Natural killer cell (primary cell): ENCODE results near the gene SENP6. TPM values are rescaled to one million over a fixed set of nuclear protein-coding genes. Genes with fewer than 3 reads are reported as not detected.
A peak's percentile ranks its signal among the peaks of the same experiment; 100 is the strongest.
"Not testable (repeated sequence)": the region's sequence is repeated elsewhere in the genome, so short reads cannot be mapped to it uniquely, and the experiment has no call there.

Source experiments
- ATAC-seq, 3 donors: fragments of 150-1000 bp in 2 of 3; fragments of 200-7000 bp in 1 of 3; cut with Tn5 transposase; 1 replicate in 1 of 3; 2 replicates in 2 of 3; pipeline ENCODE4 v1.10.0; 2021; ENCODE audit warnings: mild to moderate bottlenecking in 2 of 3, moderate library complexity in 2 of 3
- DNase-seq, 2 donors: peaks; one replicate each; pipeline versions ENCODE4 v3.0.0 to v3.0.0-alpha.2; 2013 to 2021; ENCODE audit warnings: mixed read lengths in 1 of 2
- H3K27ac ChIP-seq: one replicate; pipeline ENCODE4 v1.5.1; 2013; ENCODE audit warnings: mild to moderate bottlenecking, low read length
- H3K27me3 ChIP-seq: one replicate; pipeline ENCODE4 v1.6.1; 2013; ENCODE audit warnings: low read length; ENCODE audit not compliant: control insufficient read depth, insufficient read depth
- H3K36me3 ChIP-seq: one replicate; pipeline ENCODE4 v1.6.1; 2013; ENCODE audit warnings: low read length; ENCODE audit not compliant: control insufficient read depth, insufficient read depth
- H3K4me1 ChIP-seq: one replicate; pipeline ENCODE4 v1.6.1; 2013; ENCODE audit warnings: low read length; ENCODE audit not compliant: control insufficient read depth, insufficient read depth
- H3K4me3 ChIP-seq: one replicate; pipeline ENCODE4 v1.5.1; 2013; ENCODE audit warnings: low read length
- H3K9me3 ChIP-seq: one replicate; pipeline ENCODE4 v1.6.1; 2013; ENCODE audit warnings: low read length; ENCODE audit not compliant: control insufficient read depth, insufficient read depth
- H3K27ac Mint-ChIP-seq, 2 donors: one replicate each; pipeline ENCODE4 v1.8.0; 2022; ENCODE audit warnings: mild to moderate bottlenecking in 2 of 2, mixed read lengths in 2 of 2, moderate library complexity in 1 of 2
- H3K27me3 Mint-ChIP-seq, 2 donors: one replicate each; pipeline ENCODE4 v1.8.0; 2022; ENCODE audit warnings: low read depth in 2 of 2, mixed read lengths in 2 of 2
- H3K36me3 Mint-ChIP-seq: one replicate; pipeline ENCODE4 v1.8.0; 2022; ENCODE audit warnings: mixed read lengths
- H3K4me1 Mint-ChIP-seq, 2 donors: one replicate each; pipeline ENCODE4 v1.8.0; 2022; ENCODE audit warnings: mixed read lengths in 2 of 2
- H3K4me3 Mint-ChIP-seq: one replicate; pipeline ENCODE4 v1.8.0; 2022; ENCODE audit warnings: mild to moderate bottlenecking, moderate library complexity, mixed read lengths
- H3K9me3 Mint-ChIP-seq, 2 donors: one replicate each; pipeline ENCODE4 v1.8.0; 2022; ENCODE audit warnings: mixed read lengths in 2 of 2
- WGBS: methylation state at CpG from one replicate; pipeline ENCODE4 v1.1.7; 2013; ENCODE audit warnings: missing lambda C conversion rate; ENCODE audit not compliant: insufficient coverage; 5-methylcytosine and 5-hydroxymethylcytosine counted together
- intact Hi-C: fragments of 100-400 bp; cut with micrococcal nuclease; formaldehyde crosslinking; loops from one replicate; pipeline ENCODE4 v1.14.2; 2022
- total RNA-seq, 4 donors: library from RNA; stranded (reverse); fragments of 120-200 nt in 1 of 4; gene quantifications; one replicate each; pipeline versions ENCODE4 v1.2.3 to v1.2.4, GENCODE V29; 2013 to 2022
- TF ChIP-seq, protein P1 (sequence below): fragments of 200-600 bp; IDR thresholded peaks from one replicate; pipeline ENCODE4 v1.8.0; 2022; ENCODE audit warnings: antibody characterized with exemption

SENP6 gene
- total RNA-seq, 3 donors from 2014 or later (not counting 1 experiment from before 2014, with no cell fraction given): 102 to 117 (median 108) TPM

DNA sequence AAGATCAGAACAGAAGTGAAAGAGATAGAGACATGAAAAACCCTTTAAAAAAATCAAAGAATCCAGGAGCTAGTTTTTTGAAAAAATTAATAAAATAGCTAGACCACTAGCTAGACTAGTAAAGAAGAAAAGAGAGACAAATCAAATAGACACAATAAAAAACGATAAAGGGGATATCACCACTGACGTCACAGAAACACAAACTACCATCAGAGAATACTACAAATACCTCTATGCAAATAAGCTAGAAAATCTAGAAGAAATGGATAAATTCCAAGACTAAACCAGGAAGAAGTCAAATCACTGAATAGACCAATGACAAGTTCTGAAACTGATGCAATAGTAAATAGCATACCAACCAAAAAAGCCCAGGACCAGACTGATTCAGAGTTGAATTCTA is 29.6 kb upstream of the SENP6 start:
- ATAC-seq (no peak), DNase-seq (no peak)
- TF ChIP-seq, protein P1, sequence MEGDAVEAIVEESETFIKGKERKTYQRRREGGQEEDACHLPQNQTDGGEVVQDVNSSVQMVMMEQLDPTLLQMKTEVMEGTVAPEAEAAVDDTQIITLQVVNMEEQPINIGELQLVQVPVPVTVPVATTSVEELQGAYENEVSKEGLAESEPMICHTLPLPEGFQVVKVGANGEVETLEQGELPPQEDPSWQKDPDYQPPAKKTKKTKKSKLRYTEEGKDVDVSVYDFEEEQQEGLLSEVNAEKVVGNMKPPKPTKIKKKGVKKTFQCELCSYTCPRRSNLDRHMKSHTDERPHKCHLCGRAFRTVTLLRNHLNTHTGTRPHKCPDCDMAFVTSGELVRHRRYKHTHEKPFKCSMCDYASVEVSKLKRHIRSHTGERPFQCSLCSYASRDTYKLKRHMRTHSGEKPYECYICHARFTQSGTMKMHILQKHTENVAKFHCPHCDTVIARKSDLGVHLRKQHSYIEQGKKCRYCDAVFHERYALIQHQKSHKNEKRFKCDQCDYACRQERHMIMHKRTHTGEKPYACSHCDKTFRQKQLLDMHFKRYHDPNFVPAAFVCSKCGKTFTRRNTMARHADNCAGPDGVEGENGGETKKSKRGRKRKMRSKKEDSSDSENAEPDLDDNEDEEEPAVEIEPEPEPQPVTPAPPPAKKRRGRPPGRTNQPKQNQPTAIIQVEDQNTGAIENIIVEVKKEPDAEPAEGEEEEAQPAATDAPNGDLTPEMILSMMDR: no peak
- Mint-ChIP-seq H3K4me3 (no peak overlapping the region), H3K4me1 (no peaks in the 10 kb centered on the region), H3K36me3 (no peaks in the 10 kb centered on the region), H3K9me3 (peaks cover 0 to 2% of the 10 kb centered on the region in 2 donors), H3K27me3 (peaks cover 21 to 26% of the 10 kb centered on the region in 2 donors), H3K27ac (no peak overlapping the region)
- Histone ChIP-seq H3K27ac (no peak overlapping the region), H3K27me3 (no peaks in the 10 kb centered on the region), H3K9me3 (peaks cover 4% of the 10 kb centered on the region), H3K36me3 (no peaks in the 10 kb centered on the region), H3K4me3 (no peak overlapping the region), H3K4me1 (no peaks in the 10 kb centered on the region)
- intact Hi-C loops: no loop called here
- no CpG with 5 or more reads among the region's 2 CpGs for WGBS

DNA sequence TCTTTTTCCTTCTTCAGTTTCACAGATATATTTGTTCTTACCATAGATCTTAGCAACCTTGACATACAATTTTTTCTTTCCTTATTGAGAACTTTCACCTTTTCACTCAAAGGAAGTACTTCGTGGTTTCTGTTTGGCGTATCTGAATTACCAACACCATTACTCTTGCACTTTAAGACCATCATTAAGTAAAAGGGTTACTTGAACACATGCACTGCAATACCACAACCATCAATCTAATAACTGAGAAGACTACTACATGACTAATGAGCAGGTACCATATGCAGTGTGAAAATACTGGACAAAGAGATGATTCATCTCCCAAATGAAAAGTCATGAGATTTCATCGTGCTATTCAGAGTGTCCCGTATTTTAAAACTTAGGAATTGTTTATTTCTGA is 21.7 kb upstream of the SENP6 start:
- Histone ChIP-seq H3K36me3 (no peaks in the 10 kb centered on the region), H3K4me3 (no peak overlapping the region), H3K27ac (no peak overlapping the region), H3K27me3 (no peaks in the 10 kb centered on the region), H3K4me1 (no peaks in the 10 kb centered on the region), H3K9me3 (no peaks in the 10 kb centered on the region)
- H3K27me3 Mint-ChIP-seq: peaks cover 4 to 27% of the 10 kb centered on the region in 2 donors
- no peaks in the 10 kb centered on the region for H3K9me3 Mint-ChIP-seq
- 31% methylated on average over 4 of the region's 4 CpGs for WGBS
- ATAC-seq (no peak), DNase-seq (peak in 1 of 2 donors; percentile 12)
- H3K36me3 Mint-ChIP-seq: no peaks in the 10 kb centered on the region
- peaks cover 7 to 8% of the 10 kb centered on the region in 2 donors for H3K4me1 Mint-ChIP-seq
- TF ChIP-seq, protein P1: no peak
- no peak overlapping the region for H3K27ac Mint-ChIP-seq
- no peak overlapping the region for H3K4me3 Mint-ChIP-seq
- intact Hi-C loops: no loop called here

DNA sequence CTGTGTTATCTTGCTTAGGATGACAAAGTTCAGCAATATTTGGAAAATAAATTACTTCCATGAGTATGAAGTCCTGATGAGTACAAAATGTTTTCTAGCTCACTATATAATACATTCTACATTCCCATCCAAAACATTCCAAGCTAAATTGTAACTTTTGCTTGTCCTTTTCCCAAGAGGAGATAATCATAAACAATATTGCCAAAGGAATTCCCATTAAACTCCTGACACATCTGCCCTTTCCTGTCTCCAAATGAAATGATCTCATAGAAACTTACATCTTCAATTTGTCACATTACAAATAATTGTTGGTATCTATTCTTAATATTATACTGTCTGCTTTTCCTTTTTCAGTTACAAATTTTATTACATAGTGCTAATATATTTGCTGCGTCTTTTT is 20.4 kb upstream of the SENP6 start:
- Histone ChIP-seq H3K4me1 (no peaks in the 10 kb centered on the region), H3K27me3 (no peaks in the 10 kb centered on the region), H3K9me3 (no peaks in the 10 kb centered on the region), H3K4me3 (no peak overlapping the region), H3K27ac (no peak overlapping the region), H3K36me3 (no peaks in the 10 kb centered on the region)
- no peaks in the 10 kb centered on the region for H3K36me3 Mint-ChIP-seq
- TF ChIP-seq, protein P1: no peak
- no peak overlapping the region for H3K27ac Mint-ChIP-seq
- peaks cover 7 to 8% of the 10 kb centered on the region in 2 donors for H3K4me1 Mint-ChIP-seq
- ATAC-seq: no peak
- no peak overlapping the region for H3K4me3 Mint-ChIP-seq
- WGBS: no CpG with 5 or more reads among the region's 1 CpG
- H3K9me3 Mint-ChIP-seq: no peaks in the 10 kb centered on the region
- intact Hi-C loops: no loop called here
- DNase-seq: no peak
- peaks cover 5 to 25% of the 10 kb centered on the region in 2 donors for H3K27me3 Mint-ChIP-seq

DNA sequence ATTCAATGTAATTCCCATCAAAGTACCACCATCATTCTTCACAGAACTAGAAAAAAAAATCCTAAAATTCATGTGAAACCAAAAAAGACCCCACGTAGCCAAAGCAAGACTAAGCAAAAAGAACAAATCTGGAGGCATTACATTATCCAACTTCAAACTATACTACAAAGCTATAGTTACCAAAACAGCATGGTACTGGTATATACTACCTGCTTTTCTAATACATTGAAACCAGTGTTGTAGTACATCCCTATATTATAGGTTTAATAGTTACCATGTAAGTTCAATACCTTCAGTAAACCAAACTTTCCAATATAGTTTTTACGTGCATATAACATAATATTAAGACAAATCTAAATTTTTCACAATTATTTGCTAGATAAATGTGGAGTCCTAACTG is 17.1 kb upstream of the SENP6 start:
- H3K9me3 ChIP-seq, H3K36me3 Mint-ChIP-seq, ATAC-seq, intact Hi-C loops, H3K4me1 Mint-ChIP-seq, H3K27ac Mint-ChIP-seq, H3K4me1 ChIP-seq, H3K9me3 Mint-ChIP-seq, H3K27me3 ChIP-seq, H3K36me3 ChIP-seq, DNase-seq, H3K4me3 ChIP-seq, H3K4me3 Mint-ChIP-seq, H3K27ac ChIP-seq: not testable (repeated sequence)
- H3K27me3 Mint-ChIP-seq: peaks cover 3 to 25% of the 10 kb centered on the region in 2 donors
- 82% methylated on average over 1 of the region's 2 CpGs for WGBS
